Loucy (cell line): ENCODE data around the gene KSR2.

Source experiments
- CTCF ChIP-seq: fragments of 200-600 bp; sonication (generic); conservative IDR thresholded peaks from 2 replicates; pipeline ENCODE4 v1.5.1; 2014; ENCODE audit warnings: mild to moderate bottlenecking, antibody characterized with exemption, low read length
- EZH2phosphoT487 ChIP-seq: fragments of 200-600 bp; IDR thresholded peaks from 2 replicates; pipeline ENCODE4 v1.6.1; 2018; ENCODE audit warnings: antibody characterized with exemption, mild to moderate bottlenecking, moderate library complexity, borderline replicate concordance

GRCh38 chr12:117861691-117862090 is 107.1 kb downstream of the KSR2 start:
- TF ChIP-seq CTCF (no peak), EZH2phosphoT487 (no peak)
